AG20443 (cell line): Measurements from ENCODE around the gene PPP1R14C.

Experiments
- DNase-seq: peaks from one replicate; pipeline ENCODE4 v3.0.0; 2012; ENCODE audit warnings: low spot score, mixed read lengths

PPP1R14C gene

GRCh38 chr6:150296890-150297289 is 154.0 kb downstream of the PPP1R14C start:
- no peak for DNase-seq

GRCh38 chr6:150297327-150298029 is 154.6 kb downstream of the PPP1R14C start:
- DNase-seq, result peak; percentile 40

- no peak for DNase-seq
Measured at GRCh38 chr6:150298030-150298380, 155.2 kb downstream of the PPP1R14C start.

- no peak for DNase-seq
Measured at GRCh38 chr6:150298676-150299075, 155.8 kb downstream of the PPP1R14C start.
